Measurements from ENCODE around the gene MTHFSD. TPM values are rescaled to one million over a fixed set of nuclear protein-coding genes. Genes with fewer than 3 reads are reported as not detected.
A peak's percentile ranks its signal among the peaks of the same experiment; 100 is the strongest.

MTHFSD gene
- total and polyA plus RNA-seq, 9 donors = 9.9 to 15.4 (median 12.3) TPM

DNA sequence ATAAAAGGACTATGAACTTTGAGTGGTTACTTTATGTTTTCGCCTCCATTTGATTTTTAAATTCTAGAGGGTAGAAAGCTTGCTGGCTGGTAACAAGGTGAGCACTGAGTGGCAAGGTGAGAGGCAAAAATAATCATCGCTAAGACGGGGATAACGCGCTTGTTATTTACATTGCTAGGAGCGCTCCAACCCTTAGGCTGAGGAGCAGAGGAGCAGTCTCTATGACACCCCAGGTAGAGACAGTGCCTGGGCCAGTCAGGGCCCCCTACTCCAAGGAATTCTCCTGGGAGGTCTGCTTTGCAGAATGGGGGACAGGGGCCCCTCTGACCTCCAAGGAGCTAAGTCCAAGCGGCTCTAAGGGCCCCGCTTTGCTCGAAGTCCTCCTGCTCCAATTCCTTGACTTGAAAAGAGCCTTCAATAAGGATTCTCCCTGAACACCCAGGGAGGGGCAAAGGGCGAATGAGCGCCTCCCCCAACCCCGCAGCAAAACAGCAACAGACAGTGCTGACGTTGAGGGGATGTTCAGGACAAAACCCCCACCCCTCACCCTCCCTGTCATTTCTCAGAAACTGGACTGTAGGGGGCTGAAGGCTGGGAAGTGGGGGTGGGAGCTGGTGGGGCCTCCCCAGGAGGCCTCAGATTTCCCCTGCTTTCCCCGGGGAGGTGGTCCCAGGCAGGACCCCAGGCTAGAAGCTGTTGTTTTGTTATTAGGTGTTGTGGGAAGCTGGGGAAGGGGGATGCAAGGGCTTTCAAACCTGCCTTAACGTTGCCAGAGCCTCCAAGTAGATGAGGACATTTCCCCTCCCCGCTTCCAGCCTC is 54.9 kb downstream of the MTHFSD start:
- Histone ChIP-seq H3K9me3 (replicated peaks; ENCODE audit: control insufficient read depth, low read depth, low read length) (no peaks in the 10 kb centered on the region), H3K36me3 (ENCODE audit: control insufficient read depth, insufficient read depth, low read length) (no peaks in the 10 kb centered on the region), H3K4me3 (ENCODE audit: low read length) (no peak overlapping the region), H3K4me1 (ENCODE audit: control insufficient read depth, insufficient read depth, low read length) (no peaks in the 10 kb centered on the region), H3K27me3 (ENCODE audit: control insufficient read depth, insufficient read depth, low read length) (peaks cover 98% of the 10 kb centered on the region), H3K27ac (ENCODE audit: low read length) (no peak overlapping the region)
- no peak for DNase-seq
- WGBS (ENCODE audit: insufficient coverage) = 4% methylated on average over 8 of the region's 16 CpGs

DNA sequence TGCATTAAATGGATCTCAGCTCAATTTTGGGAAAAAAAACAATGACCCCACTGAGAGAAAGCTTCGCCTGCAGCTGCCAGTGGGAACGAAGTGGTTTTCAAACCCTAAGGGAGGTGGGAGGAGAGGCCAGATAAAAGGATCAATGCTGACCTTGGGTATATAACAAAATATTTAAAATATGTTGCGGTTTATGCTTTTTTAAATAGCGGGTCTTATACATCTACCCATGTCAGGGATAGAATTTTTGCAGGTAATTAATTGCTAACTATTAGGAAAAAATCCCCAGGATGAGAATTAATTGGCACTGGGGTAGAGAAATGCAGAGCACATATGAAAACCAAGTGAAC is 55.6 kb downstream of the MTHFSD start:
- H3K27me3 ChIP-seq (ENCODE audit: control insufficient read depth, insufficient read depth, low read length) = peaks cover 98% of the 10 kb centered on the region
- no peak for DNase-seq
- no peaks in the 10 kb centered on the region for H3K36me3 ChIP-seq (ENCODE audit: control insufficient read depth, insufficient read depth, low read length)
- no peaks in the 10 kb centered on the region for H3K4me1 ChIP-seq (ENCODE audit: control insufficient read depth, insufficient read depth, low read length)
- H3K9me3 ChIP-seq (replicated peaks; ENCODE audit: control insufficient read depth, low read depth, low read length) = no peaks in the 10 kb centered on the region
- 0% methylated on average over 1 of the region's 4 CpGs for WGBS (ENCODE audit: insufficient coverage)
- H3K4me3 ChIP-seq (ENCODE audit: low read length) = no peak overlapping the region
- H3K27ac ChIP-seq (ENCODE audit: low read length) = no peak overlapping the region

DNA sequence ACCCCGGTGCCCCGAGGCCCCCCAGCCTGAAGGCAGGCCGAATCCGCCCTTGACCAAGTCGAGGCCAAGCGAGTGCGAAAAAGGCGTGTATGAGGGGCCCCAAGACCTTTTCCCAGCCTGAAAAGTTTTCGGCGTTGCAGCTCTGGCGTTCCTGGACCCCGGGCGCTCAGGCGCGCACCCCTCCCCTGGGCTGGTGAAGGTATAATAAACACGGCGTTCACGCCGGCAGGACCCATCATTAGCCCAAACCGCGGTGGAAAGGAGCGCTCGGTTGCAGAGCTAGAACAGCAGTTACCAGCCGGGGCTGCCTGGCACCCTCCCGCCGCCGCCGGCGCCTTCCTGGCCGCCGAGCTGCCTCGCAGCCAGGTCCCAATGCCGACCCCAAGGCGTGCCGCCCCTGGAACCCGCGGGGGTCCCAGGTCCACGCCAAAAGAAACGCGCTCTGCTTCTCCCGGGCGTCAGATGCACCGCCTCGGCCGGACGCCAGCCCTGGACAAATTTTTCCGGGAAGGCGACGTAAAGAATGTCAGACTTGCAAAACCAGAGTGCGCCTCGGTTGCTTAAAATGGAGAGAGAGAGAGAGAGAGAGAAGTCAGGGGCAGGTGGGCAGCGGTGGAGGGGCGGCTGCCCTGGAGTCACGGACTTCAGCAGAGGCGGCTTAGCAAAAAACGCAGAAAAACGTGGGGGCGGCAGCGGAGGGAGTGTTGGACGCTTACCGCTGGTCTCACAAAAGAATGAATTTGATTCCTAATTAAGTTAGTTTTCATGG is 56.2 kb downstream of the MTHFSD start:
- Histone ChIP-seq H3K4me1 (ENCODE audit: control insufficient read depth, insufficient read depth, low read length) (no peaks in the 10 kb centered on the region), H3K27me3 (ENCODE audit: control insufficient read depth, insufficient read depth, low read length) (peaks cover 98% of the 10 kb centered on the region), H3K36me3 (ENCODE audit: control insufficient read depth, insufficient read depth, low read length) (no peaks in the 10 kb centered on the region), H3K4me3 (ENCODE audit: low read length) (no peak overlapping the region), H3K27ac (ENCODE audit: low read length) (no peak overlapping the region), H3K9me3 (replicated peaks; ENCODE audit: control insufficient read depth, low read depth, low read length) (no peaks in the 10 kb centered on the region)
- DNase-seq = peak; percentile 36
- WGBS (ENCODE audit: insufficient coverage) = under 1% methylated on average over 59 of the region's 61 CpGs

DNA sequence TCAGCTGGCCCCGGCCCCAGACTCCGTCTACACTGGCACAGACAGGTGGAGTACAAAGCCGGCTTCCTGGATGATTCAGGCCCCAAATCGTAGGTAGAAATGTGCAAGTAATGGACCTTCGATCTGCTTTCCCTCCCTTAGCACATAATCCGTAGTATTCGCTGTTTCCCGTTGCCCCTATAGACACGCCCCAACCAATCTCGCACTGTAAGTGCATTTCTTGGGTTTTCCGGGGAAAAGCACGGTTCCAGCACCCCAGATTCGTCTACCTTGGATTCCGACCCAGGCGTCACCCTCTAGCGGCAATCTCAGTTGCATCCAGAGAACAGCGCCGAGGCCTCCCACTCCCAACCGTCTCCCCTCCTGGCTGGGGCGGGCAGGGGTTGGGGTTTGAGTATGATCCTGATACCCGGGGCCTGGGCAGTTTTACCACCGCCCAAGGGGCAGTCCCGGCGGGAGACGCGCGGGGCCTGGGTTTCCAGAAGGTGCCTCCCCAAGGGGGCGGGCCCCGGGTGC is 56.8 kb downstream of the MTHFSD start:
- Histone ChIP-seq H3K4me1 (ENCODE audit: control insufficient read depth, insufficient read depth, low read length) (no peaks in the 10 kb centered on the region), H3K9me3 (replicated peaks; ENCODE audit: control insufficient read depth, low read depth, low read length) (no peaks in the 10 kb centered on the region), H3K4me3 (ENCODE audit: low read length) (no peak overlapping the region), H3K27ac (ENCODE audit: low read length) (no peak overlapping the region), H3K27me3 (ENCODE audit: control insufficient read depth, insufficient read depth, low read length) (peaks cover 98% of the 10 kb centered on the region), H3K36me3 (ENCODE audit: control insufficient read depth, insufficient read depth, low read length) (no peaks in the 10 kb centered on the region)
- no peak for DNase-seq
- 0% methylated on average over 23 of the region's 29 CpGs for WGBS (ENCODE audit: insufficient coverage)

DNA sequence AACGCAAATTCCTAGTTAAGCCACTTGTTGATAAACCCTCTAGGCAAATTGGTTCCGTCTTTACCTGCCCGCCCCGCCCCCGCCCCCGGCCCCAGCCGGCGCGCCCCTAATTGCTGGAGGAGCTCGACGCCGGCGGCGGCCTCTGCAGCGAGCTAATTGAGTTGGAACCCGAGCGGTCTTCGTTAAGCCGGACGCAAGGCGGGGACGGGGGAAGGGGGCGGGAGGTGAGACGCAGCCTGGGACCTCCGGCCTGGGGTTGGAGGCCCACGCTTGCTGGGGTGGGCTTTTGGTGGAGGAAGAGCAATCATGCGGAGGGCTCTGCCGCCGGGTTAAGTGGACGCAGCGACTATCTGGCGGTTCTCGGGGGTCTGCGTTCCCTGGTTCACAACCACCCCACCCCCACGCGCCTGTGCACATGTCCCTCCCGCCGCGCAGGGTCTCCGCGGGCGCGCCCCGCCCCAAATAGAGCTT is 57.4 kb downstream of the MTHFSD start:
- Histone ChIP-seq H3K27ac (ENCODE audit: low read length) (no peak overlapping the region), H3K36me3 (ENCODE audit: control insufficient read depth, insufficient read depth, low read length) (no peaks in the 10 kb centered on the region), H3K27me3 (ENCODE audit: control insufficient read depth, insufficient read depth, low read length) (peaks cover 98% of the 10 kb centered on the region), H3K4me1 (ENCODE audit: control insufficient read depth, insufficient read depth, low read length) (no peaks in the 10 kb centered on the region), H3K4me3 (ENCODE audit: low read length) (no peak overlapping the region), H3K9me3 (replicated peaks; ENCODE audit: control insufficient read depth, low read depth, low read length) (no peaks in the 10 kb centered on the region)
- no peak for DNase-seq
- 0% methylated on average over 10 of the region's 44 CpGs for WGBS (ENCODE audit: insufficient coverage)

DNA sequence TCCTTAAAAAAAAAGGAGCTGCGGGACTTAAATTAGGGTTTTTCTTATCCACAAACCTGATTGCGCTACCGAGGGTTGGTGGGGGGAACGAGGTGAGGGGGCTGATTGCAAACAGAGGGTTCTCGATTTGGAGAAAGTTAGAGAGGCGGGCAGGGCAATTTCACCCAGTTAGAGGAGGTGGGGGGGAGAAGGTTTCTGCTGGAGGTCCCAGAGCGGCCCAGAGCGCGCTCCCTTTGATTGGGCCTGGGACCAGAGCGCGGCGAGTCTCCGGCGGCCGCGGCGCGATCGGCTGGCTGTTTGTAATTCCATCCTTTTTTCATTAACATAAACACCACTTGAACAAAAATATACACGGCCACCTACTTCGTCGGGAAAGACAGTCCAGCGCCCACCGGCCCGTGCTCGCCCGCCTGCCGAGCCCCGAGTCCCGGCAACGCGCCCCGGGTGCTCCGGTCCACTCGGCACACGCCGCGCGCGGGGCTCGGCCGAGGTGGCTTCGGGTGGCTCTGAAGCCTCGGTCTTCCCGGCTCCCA is 58.0 kb downstream of the MTHFSD start:
- 1% methylated on average over 45 of the region's 45 CpGs for WGBS (ENCODE audit: insufficient coverage)
- Histone ChIP-seq H3K9me3 (replicated peaks; ENCODE audit: control insufficient read depth, low read depth, low read length) (no peaks in the 10 kb centered on the region), H3K4me1 (ENCODE audit: control insufficient read depth, insufficient read depth, low read length) (no peaks in the 10 kb centered on the region), H3K4me3 (ENCODE audit: low read length) (no peak overlapping the region), H3K27ac (ENCODE audit: low read length) (no peak overlapping the region), H3K27me3 (ENCODE audit: control insufficient read depth, insufficient read depth, low read length) (peaks cover 98% of the 10 kb centered on the region), H3K36me3 (ENCODE audit: control insufficient read depth, insufficient read depth, low read length) (no peaks in the 10 kb centered on the region)
- DNase-seq = no peak

DNA sequence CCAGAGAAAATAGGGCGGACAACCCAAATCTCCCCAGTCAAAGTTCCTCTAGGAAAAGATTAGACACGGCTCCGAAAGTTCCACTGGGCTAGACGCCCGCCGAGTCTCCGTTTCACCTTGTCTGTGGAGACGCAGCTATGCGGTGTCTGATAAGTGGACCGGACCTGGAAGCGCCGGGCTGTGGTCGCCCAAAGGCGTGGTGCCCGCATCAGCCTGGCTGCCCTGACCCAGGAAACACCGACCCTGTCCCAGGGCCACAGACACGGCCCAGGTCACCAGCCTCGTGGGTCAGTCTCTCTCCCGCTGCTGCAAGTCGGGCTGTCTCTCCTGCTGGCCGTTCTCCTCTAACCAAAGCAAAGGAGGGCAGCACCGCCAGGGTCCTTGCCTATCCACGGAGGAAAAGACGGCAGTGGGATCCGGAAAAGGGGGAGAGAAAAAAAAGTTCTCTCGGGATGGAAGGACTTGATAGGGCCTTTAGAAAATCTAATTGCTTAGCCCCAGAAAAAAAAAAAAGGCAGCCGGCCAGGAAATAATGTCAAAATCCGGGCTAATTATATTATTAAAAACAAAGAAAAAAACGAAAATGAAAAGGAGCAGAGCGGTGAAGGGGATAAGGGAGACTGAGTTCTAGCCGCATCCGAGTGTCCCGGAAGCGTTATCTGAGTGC is 58.6 kb downstream of the MTHFSD start:
- Histone ChIP-seq H3K4me1 (ENCODE audit: control insufficient read depth, insufficient read depth, low read length) (no peaks in the 10 kb centered on the region), H3K27me3 (ENCODE audit: control insufficient read depth, insufficient read depth, low read length) (peaks cover 98% of the 10 kb centered on the region), H3K27ac (ENCODE audit: low read length) (no peak overlapping the region), H3K4me3 (ENCODE audit: low read length) (no peak overlapping the region), H3K9me3 (replicated peaks; ENCODE audit: control insufficient read depth, low read depth, low read length) (no peaks in the 10 kb centered on the region), H3K36me3 (ENCODE audit: control insufficient read depth, insufficient read depth, low read length) (no peaks in the 10 kb centered on the region)
- 2% methylated on average over 26 of the region's 34 CpGs for WGBS (ENCODE audit: insufficient coverage)
- no peak for DNase-seq

DNA sequence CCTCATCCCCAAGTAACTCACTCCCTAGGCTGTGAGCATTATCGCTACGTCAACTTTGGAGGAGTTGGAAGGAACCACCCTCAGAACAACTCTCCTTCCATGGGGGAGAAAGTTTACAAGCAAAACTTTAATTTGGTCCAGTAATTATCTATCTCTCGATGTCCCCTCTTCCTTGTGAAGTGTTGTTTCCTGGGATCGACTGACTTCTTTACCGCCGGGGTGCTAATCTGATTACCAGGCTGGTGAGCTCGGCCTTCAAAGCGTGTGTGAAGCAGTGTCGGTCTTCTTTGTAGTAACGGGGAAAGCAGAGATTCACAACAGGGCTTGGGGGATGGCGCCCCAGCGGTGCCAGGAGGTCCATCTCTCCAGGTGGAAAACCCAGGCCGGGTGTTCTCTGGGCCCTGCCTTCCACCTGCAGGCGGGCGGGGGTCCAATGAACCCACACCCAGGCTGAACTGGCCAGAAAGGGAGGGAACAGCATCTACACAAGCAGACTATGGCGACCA is 59.2 kb downstream of the MTHFSD start:
- no peak for DNase-seq
- H3K27ac ChIP-seq (ENCODE audit: low read length) = no peak overlapping the region
- no peaks in the 10 kb centered on the region for H3K4me1 ChIP-seq (ENCODE audit: control insufficient read depth, insufficient read depth, low read length)
- peaks cover 98% of the 10 kb centered on the region for H3K27me3 ChIP-seq (ENCODE audit: control insufficient read depth, insufficient read depth, low read length)
- no peak overlapping the region for H3K4me3 ChIP-seq (ENCODE audit: low read length)
- H3K9me3 ChIP-seq (replicated peaks; ENCODE audit: control insufficient read depth, low read depth, low read length) = no peaks in the 10 kb centered on the region
- under 1% methylated on average over 8 of the region's 16 CpGs for WGBS (ENCODE audit: insufficient coverage)
- no peaks in the 10 kb centered on the region for H3K36me3 ChIP-seq (ENCODE audit: control insufficient read depth, insufficient read depth, low read length)

DNA sequence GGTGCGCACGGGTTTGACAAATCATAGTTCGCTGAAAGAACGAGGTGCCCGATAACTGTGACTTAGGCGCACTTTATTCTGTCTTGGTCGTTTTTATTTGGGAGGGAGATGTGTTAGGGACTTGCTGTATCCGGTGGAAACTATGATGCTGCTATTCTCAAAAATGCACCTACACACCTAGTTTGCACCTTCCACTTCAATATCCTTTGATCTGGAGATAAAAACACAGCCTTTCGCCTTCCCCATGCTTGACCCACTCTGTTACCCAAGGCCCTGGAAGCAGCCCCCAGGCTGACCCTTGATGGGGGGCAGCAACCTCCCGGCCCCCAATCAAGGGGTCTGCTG is 59.7 kb downstream of the MTHFSD start:
- Histone ChIP-seq H3K27ac (ENCODE audit: low read length) (no peak overlapping the region), H3K36me3 (ENCODE audit: control insufficient read depth, insufficient read depth, low read length) (no peaks in the 10 kb centered on the region), H3K9me3 (replicated peaks; ENCODE audit: control insufficient read depth, low read depth, low read length) (no peaks in the 10 kb centered on the region), H3K27me3 (ENCODE audit: control insufficient read depth, insufficient read depth, low read length) (peaks cover 98% of the 10 kb centered on the region), H3K4me1 (ENCODE audit: control insufficient read depth, insufficient read depth, low read length) (no peaks in the 10 kb centered on the region), H3K4me3 (ENCODE audit: low read length) (no peak overlapping the region)
- 10% methylated on average over 6 of the region's 10 CpGs for WGBS (ENCODE audit: insufficient coverage)
- DNase-seq = no peak

All from muscle of leg (tissue), 11 donors.